Osteocyte (in vitro differentiated cells): ENCODE results near the gene HDAC1. TPM values are rescaled to one million over a fixed set of nuclear protein-coding genes. Genes with fewer than 3 reads are reported as not detected.

ENCODE experiments used
- DNase-seq: peaks from one replicate; pipeline ENCODE4 v3.0.0; 2021; ENCODE audit warnings: mixed read lengths; ENCODE audit not compliant: unreplicated experiment; ENCODE audit errors: extremely low spot score
- H3K27ac Mint-ChIP-seq: one replicate; pipeline ENCODE4 v1.8.0; 2021; ENCODE audit warnings: mild to moderate bottlenecking, mixed read lengths; ENCODE audit not compliant: unreplicated experiment
- H3K27me3 Mint-ChIP-seq: one replicate; pipeline ENCODE4 v1.8.0; 2021; ENCODE audit warnings: mixed read lengths; ENCODE audit not compliant: unreplicated experiment
- H3K36me3 Mint-ChIP-seq: one replicate; pipeline ENCODE4 v1.8.0; 2021; ENCODE audit warnings: mixed read lengths; ENCODE audit not compliant: unreplicated experiment
- H3K4me1 Mint-ChIP-seq: one replicate; pipeline ENCODE4 v1.8.0; 2021; ENCODE audit warnings: mixed read lengths; ENCODE audit not compliant: unreplicated experiment
- H3K4me3 Mint-ChIP-seq: one replicate; pipeline ENCODE4 v1.8.0; 2021; ENCODE audit warnings: mild to moderate bottlenecking, moderate library complexity, mixed read lengths; ENCODE audit not compliant: unreplicated experiment
- H3K9me3 Mint-ChIP-seq: one replicate; pipeline ENCODE4 v1.8.0; 2021; ENCODE audit warnings: mixed read lengths; ENCODE audit not compliant: unreplicated experiment
- CTCF ChIP-seq: fragments of 200-600 bp; sonication (generic); IDR thresholded peaks from 2 replicates; pipeline ENCODE4 v1.5.0; 2021; ENCODE audit warnings: antibody characterized with exemption, mild to moderate bottlenecking, moderate library complexity
- total RNA-seq: library from RNA; stranded (reverse); gene quantifications from 2 replicates; pipeline ENCODE4 v1.2.1, GENCODE V29; 2021

The HDAC1 gene
- total RNA-seq, 1 donor from 2014 or later, result 79.2 TPM

DNA sequence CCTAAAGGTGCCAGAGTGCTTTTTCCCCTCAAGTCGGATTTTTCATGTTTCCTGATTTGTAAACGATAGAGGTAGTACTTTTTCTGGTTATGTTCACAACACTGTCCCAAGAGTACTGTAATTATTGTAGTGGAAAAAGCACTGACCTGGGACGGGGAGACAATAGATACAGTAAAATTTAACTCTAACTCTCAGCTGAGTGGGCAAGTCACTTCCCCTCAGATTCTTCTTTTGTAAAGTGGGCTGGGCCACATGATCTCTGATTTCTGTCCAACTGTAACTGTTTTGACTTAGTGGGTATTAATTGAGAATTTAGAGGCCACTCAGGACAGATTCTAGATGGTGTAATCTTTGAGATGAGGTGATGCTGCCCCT lies 25.0 kb downstream of the HDAC1 start:
- peaks cover 15% of the 10 kb centered on the region for H3K4me1 Mint-ChIP-seq
- no peak overlapping the region for H3K4me3 Mint-ChIP-seq
- H3K36me3 Mint-ChIP-seq, result peaks cover 11% of the 10 kb centered on the region
- H3K9me3 Mint-ChIP-seq, result no peaks in the 10 kb centered on the region
- H3K27me3 Mint-ChIP-seq, result no peaks in the 10 kb centered on the region
- TF ChIP-seq CTCF, result no peak
- H3K27ac Mint-ChIP-seq, result no peak overlapping the region
- DNase-seq, result no peak

- TF ChIP-seq CTCF, result no peak
- H3K27ac Mint-ChIP-seq, result no peak overlapping the region
- no peak overlapping the region for H3K4me3 Mint-ChIP-seq
- H3K36me3 Mint-ChIP-seq, result peaks cover 11% of the 10 kb centered on the region
- H3K27me3 Mint-ChIP-seq, result no peaks in the 10 kb centered on the region
- H3K9me3 Mint-ChIP-seq, result no peaks in the 10 kb centered on the region
- peaks cover 18% of the 10 kb centered on the region for H3K4me1 Mint-ChIP-seq
- DNase-seq, result no peak
Observed at GRCh38 chr1:32318127-32318869, 26.4 kb downstream of the HDAC1 start.

DNA sequence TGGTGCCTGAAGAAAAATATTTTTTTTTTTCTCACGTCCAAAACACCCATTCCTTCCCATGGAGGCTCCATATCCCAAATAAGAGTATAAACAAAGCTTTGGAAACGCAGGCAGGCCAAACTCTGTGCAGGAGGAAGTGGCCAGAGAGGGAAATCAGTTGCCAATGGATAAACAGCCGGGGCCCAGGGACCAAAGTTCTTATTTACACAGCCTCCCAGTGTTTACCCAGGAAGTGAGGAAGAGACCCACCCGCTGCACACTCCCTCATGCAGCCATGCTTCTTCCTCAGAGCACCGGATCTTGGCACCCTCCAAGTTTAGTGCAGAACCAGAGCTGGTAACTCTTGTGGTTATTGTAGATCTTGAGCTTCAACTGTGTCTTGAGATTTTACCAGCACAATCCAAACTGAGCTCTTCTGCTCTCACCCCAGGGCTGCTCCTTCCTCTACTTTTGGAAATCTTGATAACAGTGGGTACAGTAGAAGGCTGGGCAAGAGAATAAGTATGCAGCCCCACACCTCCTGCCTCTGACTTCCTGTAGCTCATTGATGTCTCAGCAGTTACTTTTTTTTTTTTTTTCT lies 29.9 kb downstream of the HDAC1 start:
- Mint-ChIP-seq H3K27me3 (no peaks in the 10 kb centered on the region), H3K4me1 (peaks cover 13% of the 10 kb centered on the region), H3K27ac (peak overlapping the region; percentile 58), H3K9me3 (no peaks in the 10 kb centered on the region), H3K36me3 (peaks cover 6% of the 10 kb centered on the region), H3K4me3 (no peak overlapping the region)
- no peak for TF ChIP-seq CTCF
- no peak for DNase-seq

- Mint-ChIP-seq H3K4me1 (peaks cover 3% of the 10 kb centered on the region), H3K36me3 (peaks cover 28% of the 10 kb centered on the region), H3K27ac (no peak overlapping the region), H3K9me3 (no peaks in the 10 kb centered on the region), H3K27me3 (no peaks in the 10 kb centered on the region), H3K4me3 (no peak overlapping the region)
- DNase-seq, result no peak
- TF ChIP-seq CTCF, result no peak
Observed at GRCh38 chr1:32327204-32327603, 35.3 kb downstream of the HDAC1 start.

- TF ChIP-seq CTCF, result no peak
- DNase-seq, result no peak
- H3K27ac Mint-ChIP-seq, result no peak overlapping the region
- peaks cover 17% of the 10 kb centered on the region for H3K4me1 Mint-ChIP-seq
- H3K36me3 Mint-ChIP-seq, result peaks cover 37% of the 10 kb centered on the region
- H3K9me3 Mint-ChIP-seq, result no peaks in the 10 kb centered on the region
- no peak overlapping the region for H3K4me3 Mint-ChIP-seq
- H3K27me3 Mint-ChIP-seq, result no peaks in the 10 kb centered on the region
Observed at GRCh38 chr1:32329931-32330466, 38.1 kb downstream of the HDAC1 start.
